Hypothalamus (tissue), 51 donors: ENCODE measurements around the gene RIMBP3B.
"Not testable (repeated sequence)": the region's sequence is repeated elsewhere in the genome, so short reads cannot be mapped to it uniquely, and the experiment has no call there.

Experiments used
- DNase-seq, 51 donors: peaks; one replicate each; lab custom pipeline; 2025; lab: John Stamatoyannopoulos, UW

RIMBP3B gene, protein sequence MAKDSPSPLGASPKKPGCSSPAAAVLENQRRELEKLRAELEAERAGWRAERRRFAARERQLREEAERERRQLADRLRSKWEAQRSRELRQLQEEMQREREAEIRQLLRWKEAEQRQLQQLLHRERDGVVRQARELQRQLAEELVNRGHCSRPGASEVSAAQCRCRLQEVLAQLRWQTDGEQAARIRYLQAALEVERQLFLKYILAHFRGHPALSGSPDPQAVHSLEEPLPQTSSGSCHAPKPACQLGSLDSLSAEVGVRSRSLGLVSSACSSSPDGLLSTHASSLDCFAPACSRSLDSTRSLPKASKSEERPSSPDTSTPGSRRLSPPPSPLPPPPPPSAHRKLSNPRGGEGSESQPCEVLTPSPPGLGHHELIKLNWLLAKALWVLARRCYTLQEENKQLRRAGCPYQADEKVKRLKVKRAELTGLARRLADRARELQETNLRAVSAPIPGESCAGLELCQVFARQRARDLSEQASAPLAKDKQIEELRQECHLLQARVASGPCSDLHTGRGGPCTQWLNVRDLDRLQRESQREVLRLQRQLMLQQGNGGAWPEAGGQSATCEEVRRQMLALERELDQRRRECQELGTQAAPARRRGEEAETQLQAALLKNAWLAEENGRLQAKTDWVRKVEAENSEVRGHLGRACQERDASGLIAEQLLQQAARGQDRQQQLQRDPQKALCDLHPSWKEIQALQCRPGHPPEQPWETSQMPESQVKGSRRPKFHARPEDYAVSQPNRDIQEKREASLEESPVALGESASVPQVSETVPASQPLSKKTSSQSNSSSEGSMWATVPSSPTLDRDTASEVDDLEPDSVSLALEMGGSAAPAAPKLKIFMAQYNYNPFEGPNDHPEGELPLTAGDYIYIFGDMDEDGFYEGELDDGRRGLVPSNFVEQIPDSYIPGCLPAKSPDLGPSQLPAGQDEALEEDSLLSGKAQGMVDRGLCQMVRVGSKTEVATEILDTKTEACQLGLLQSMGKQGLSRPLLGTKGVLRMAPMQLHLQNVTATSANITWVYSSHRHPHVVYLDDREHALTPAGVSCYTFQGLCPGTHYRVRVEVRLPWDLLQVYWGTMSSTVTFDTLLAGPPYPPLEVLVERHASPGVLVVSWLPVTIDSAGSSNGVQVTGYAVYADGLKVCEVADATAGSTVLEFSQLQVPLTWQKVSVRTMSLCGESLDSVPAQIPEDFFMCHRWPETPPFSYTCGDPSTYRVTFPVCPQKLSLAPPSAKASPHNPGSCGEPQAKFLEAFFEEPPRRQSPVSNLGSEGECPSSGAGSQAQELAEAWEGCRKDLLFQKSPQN (N-terminal part only)

DNA sequence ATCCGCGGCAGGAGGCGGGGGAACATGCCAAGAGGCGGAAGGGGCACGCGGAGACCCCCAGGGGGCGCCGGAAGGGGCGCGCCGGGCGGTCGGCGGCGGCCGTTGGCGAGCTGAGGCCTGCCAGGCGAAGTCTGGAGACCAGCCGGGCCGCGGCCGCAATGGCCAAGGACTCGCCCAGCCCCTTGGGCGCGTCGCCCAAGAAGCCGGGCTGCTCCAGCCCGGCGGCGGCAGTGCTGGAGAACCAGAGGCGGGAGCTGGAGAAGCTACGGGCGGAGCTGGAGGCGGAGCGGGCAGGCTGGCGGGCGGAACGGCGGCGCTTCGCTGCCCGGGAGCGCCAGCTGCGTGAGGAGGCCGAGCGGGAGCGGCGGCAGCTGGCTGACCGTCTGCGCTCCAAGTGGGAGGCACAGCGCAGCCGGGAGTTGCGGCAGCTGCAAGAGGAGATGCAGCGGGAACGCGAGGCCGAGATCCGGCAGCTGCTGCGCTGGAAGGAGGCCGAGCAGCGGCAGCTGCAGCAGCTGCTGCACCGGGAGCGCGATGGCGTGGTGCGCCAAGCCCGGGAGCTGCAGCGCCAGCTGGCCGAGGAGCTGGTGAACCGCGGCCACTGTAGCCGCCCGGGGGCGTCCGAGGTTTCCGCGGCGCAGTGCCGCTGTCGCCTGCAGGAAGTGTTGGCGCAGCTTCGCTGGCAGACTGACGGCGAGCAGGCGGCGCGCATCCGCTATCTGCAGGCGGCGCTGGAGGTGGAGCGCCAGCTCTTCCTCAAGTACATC is at the start of gene RIMBP3B:
RIMBP3B (plus strand) TSS at position 51 of the 767 bp plus-strand sequence; CDS start at position 159, 108 bp downstream.
- not testable (repeated sequence) for DNase-seq

GRCh38 chr22:21357527-21357926 is 26.0 kb upstream of the RIMBP3B start:
- not testable (repeated sequence) for DNase-seq

- DNase-seq, result not testable (repeated sequence)
Measured at GRCh38 chr22:21360525-21360924, 23.0 kb upstream of the RIMBP3B start.

DNA sequence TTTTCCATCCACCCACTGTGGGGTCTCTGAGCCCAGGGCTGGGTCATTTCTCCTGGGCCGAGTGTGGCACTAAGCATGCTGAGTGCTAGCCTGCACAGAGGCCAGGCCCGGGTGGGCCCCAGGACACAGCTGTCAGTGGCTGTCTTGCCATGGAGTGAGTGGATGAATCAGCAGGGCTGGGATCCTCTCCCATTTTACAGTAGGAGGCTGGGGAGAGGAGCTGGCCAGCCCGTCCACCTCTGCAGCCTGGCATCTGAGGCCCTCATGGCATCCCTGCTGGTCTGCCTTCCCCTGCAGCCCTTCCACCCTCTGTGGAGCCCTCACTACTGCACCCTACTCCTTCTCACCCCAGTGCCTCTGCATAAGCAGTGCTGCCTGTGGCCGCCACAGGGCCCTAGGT is 21.1 kb upstream of the RIMBP3B start:
- DNase-seq, result not testable (repeated sequence)

- DNase-seq, result not testable (repeated sequence)
Measured at GRCh38 chr22:21363061-21363460, 20.5 kb upstream of the RIMBP3B start.

- DNase-seq, result not testable (repeated sequence)
Measured at GRCh38 chr22:21363803-21364202, 19.7 kb upstream of the RIMBP3B start.

GRCh38 chr22:21364362-21364761 is 19.2 kb upstream of the RIMBP3B start:
- not testable (repeated sequence) for DNase-seq

DNA sequence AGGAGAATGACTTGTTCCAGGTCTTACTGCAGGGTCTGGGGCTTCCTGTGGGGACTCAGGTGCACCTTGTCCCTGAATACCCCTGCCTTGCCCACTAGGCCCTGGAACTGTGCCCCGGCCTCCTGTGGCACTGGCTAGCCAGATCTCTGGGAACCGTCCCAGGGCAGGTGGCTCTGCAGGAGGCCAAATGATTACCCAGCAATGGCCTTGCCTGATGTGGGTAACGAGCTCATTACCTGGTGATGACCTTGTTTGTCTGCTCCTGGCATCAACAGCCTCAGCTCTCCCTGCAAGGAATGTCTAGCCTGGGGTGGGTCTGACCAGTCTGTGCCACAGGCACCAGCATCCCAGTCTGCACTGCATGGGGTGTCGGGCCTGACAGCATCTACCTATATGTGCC is 18.2 kb upstream of the RIMBP3B start:
- DNase-seq, result not testable (repeated sequence)

GRCh38 chr22:21368603-21369310 is 14.8 kb upstream of the RIMBP3B start:
- DNase-seq, result not testable (repeated sequence)

DNA sequence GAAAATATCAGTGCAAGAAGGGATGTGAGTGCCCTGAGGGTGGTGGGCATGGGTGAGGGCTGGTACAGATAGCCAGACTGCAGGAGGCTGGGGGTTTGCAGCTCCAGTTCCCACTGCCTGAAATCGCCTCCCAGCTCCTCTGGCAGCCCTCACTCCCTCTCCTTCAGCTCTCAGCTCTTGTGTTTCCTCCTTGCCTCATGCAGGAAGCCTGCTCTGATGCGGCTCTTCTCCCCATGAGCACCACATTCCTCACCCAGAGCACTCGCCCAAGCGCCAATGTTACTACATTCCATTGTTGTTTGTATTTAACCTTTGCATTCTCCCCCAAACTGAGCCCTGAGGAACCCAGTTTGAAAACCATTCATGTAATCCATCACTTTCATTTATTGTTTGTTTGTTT is 7.7 kb upstream of the RIMBP3B start:
- DNase-seq, result not testable (repeated sequence)

DNA sequence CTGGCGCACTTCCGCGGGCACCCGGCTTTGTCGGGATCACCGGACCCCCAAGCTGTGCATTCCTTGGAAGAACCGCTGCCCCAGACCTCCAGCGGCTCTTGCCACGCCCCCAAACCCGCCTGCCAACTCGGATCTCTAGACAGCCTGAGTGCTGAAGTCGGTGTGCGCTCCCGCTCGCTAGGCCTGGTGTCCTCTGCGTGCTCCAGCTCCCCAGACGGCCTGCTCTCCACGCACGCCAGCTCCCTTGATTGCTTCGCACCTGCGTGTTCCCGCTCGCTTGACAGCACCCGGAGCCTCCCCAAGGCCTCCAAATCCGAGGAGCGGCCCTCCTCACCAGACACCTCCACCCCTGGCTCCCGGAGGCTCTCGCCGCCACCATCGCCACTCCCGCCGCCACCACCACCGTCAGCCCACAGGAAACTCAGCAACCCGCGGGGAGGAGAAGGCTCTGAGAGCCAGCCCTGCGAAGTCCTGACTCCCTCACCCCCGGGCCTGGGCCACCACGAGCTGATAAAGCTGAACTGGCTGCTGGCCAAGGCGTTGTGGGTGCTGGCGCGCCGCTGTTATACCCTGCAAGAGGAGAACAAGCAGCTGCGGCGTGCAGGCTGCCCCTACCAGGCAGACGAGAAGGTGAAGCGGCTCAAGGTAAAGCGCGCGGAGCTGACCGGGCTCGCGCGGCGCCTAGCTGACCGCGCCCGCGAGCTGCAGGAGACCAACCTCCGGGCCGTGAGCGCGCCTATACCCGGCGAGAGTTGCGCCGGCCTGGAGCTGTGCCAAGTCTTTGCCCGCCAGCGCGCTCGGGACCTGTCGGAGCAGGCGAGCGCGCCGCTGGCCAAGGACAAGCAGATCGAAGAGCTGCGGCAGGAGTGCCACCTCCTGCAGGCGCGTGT is 1.2 kb downstream of the RIMBP3B start:
- DNase-seq, result not testable (repeated sequence)

- DNase-seq, result not testable (repeated sequence)
Measured at GRCh38 chr22:21389480-21389879, 5.9 kb downstream of the RIMBP3B start.

- not testable (repeated sequence) for DNase-seq
Measured at GRCh38 chr22:21390013-21390412, 6.5 kb downstream of the RIMBP3B start.

GRCh38 chr22:21394613-21395012 is 11.1 kb downstream of the RIMBP3B start:
- not testable (repeated sequence) for DNase-seq

DNA sequence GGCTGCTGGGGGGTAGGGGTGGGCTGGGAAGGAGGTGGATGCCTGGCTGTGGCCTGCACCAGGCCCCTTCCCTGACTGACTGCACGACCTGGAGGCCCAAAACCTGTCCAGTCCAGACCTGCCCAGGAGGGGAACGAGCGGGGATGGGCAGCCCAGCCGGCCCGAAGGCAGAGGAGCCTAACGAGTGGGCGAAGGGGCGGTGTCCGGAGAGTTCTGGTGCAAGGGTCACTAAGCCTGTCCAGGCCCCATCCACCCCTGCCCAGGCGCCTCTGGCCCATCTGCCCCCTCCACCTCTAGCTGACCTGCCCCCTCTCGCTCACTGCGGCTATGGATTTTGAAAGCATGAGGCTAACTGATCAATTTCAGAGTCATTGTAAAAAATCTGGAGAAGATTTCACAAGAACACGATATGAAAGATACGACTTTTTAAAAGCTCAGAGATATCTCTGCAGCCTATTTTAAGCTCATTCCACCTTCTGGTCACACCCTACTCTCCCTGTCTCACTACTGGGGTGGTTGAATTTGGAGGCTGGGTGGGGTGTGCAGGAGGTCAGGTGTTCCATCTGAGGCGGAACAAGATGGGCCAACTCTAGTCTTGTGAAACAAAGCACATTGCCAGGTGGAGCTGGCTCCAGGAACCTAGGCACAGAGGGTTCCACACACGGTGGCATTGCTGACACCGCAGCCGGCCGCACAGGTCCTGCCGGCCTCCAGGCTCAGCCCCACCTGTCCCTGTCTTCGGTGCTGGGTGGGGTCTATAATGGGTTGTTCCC is 17.8 kb downstream of the RIMBP3B start:
- not testable (repeated sequence) for DNase-seq

DNA sequence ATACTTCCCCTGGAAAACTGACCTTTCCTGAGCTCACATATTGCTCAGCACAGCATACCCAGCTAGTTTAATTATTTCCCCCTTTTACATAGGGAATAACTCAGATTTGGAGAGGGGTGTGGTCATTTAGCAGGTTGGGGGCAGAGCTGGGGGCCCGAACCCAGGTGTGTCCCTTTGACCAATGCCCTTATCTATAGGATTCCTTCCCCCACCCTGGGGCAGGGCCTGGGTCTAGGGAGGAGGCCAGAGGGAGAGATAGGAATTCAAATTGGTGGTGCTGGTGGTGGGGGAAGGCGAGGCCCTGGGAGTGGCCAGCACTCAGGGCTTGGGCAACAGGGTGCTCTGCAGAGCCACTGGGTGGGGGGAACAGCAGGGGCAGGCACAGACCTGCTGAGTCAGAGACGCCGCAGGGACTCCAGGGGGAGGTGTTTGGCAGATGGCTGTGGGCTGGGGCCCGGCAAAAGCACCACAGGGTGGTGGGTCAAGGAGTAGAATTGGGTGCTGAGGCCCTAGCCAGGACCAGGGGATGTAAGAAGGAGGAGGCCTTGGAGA is 19.3 kb downstream of the RIMBP3B start:
- DNase-seq, result not testable (repeated sequence)

DNA sequence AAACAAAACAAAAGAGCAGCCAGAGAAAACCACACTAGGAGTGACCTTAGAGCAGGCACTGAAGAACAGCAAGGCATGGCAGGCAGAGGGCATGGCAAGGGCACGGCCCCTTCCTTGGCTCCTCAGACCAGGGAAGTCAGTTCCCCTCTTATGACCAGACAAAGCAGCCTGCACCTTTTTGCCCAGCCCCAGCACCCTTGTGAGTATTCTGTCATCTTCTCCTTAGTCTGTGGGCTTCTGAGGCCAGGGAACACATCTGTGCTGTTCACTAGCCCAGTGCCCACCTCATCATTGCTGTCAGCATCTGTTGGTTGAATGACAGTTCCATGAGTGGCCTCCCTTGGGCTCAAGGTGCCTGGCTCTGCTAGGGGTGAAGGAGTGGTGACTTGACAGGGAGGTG is 23.6 kb downstream of the RIMBP3B start:
- DNase-seq, result not testable (repeated sequence)
